ENCODE results near the gene SETDB2.

Gene SETDB2

DNA sequence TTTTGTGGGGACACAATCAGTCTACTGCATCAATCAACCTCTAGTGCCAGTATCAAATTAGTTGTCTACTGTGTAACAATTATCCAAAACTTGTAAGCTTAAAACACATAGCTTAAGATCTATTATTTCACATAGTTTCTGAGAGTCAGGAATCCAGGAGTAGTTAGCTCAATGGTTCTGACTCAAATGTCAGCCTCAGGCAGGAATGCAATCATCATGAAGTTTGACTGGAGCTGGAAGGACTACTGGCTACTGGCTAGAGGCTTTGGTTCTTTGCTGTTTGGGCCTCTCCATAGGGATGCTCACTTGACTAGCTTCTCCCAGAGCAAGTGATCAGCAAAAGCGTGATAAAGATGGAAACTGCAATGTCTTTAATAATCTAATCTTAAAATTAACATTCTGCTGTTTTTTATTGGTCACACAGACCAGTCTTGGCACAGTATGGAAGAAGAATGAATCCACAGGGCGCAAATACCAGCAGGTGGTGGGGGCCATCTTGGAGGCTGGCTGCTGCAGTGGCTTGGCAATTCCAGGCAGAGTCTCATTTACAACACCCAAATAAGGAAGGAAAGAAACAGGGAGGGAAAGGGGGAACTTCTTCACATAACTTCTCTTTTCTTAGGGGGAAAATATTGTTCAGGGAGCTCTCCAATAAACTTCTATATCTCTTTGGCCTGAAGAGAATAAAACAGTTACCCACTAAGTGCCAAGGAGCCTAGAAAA is 15.9 kb upstream of the SETDB2 start:
- intact Hi-C loops (cut with DNase I): no loop called here
- no peak for DNase-seq

DNA sequence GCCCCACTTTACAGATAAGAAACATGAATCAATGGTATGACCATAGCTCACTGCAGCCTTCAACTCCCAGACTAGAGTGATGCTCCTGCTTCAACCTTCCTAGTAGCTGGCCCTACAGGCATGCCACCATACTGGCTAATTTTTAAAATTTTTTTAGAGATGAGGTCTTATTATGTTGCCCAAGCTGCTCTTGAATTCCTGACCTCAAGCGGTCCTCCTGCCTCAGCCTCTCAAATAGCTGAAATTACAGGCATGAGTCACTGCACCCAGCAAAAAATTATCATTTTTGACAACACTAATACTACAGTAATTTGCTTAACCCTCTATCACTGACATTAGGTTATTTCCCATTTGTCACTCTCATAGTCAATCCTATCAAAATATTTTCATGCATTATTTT is 15.0 kb upstream of the SETDB2 start:
- intact Hi-C loops (cut with DNase I): no loop called here
- DNase-seq: no peak

DNA sequence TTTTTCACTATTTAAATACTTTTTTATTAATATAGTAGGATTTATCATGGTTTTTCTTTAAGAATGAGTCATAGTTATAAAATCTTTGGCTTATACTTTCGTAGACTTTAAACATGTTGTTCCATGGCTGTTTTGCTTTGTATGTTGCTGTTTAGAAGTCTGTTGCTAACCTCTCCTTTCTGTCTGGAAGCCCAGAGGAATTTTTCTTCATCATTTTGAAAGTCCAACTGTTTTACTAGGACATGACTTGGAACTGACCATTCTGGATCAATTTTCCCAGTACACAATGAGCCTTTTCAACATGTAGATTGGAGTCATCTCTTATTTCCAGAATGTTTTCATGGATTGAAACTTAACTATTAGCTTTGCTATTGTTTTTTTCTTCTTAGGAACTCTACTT is 8.1 kb upstream of the SETDB2 start:
- DNase-seq: no peak
- intact Hi-C loops (cut with DNase I): loop anchor here (2.0 to 10.0 kb wide), 2 partner anchors 135 to 841 kb away; no protein-coding TSS in a partner anchor

DNA sequence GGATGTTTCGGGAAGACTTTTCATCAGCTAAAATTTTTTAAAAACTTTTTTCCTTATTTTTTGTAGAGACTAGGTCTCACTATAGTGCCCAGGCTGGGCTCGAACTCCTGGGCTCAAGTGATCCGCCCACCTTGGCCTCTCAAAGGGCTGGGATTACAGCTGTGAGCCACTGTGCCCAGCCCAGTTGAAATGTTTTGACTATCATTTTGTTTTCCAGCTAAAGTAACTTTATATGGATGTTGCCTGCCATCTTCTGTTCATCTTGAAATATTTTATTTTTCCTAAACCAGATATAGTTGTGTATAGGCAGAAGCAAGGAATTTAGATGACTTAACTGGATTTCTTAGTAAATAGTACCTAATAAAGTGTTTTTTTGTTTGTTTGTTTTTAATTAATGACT is 7.2 kb upstream of the SETDB2 start:
- DNase-seq: peak in 5 of 10 donors; percentile 7 to 86 (median 26)

DNA sequence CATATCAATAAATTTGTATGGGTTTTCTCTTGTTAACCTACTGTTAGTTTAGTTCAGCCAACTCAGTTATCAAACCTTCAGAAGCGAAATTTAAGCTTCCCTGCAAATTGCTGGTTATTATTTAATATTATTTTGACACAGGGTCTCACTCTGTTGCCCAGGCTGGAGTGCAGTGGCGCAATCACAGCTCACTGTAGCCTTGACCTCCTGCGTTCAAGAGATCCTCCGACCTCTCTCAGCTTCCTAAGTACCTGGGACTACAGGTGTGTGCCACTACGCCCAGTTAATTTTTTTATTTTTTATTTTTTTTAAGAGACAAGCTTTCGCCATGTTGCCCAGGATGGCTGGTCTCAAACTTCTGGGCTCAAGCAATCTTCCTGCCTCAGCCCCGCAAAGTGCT is 6.4 kb upstream of the SETDB2 start:
- intact Hi-C loops (cut with DNase I): loop anchor here (2.0 to 10.0 kb wide), 2 partner anchors 137 to 843 kb away; no protein-coding TSS in a partner anchor

More for the DNA sequence above, 7.2 kb upstream of the SETDB2 start:
- intact Hi-C loops (cut with DNase I): loop anchor here (2.0 to 10.0 kb wide), 2 partner anchors 136 to 842 kb away; no protein-coding TSS in a partner anchor

DNA sequence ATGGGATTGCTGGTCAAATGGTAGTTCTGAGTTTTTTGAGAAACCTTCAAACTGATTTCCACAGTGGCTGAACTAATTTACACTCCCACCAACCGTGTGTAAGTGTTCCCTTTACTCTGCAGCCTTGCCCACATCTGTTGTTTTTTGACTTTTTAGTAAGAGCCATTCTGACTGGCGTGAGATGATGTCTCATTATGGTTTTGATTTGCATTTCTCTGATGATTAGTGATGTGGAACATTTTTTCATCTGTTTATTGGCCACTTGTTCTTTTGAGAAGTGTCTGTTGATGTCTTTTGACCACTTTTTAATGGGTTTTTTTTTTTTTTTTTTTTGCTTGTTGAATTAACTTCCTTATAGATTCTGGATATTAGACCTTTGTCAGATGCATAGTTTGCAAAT is 4.5 kb upstream of the SETDB2 start:
- intact Hi-C loops (cut with DNase I): loop anchor here (5.0 to 10.0 kb wide), 2 partner anchors 168 to 845 kb away; no protein-coding TSS in a partner anchor
- DNase-seq: no peak

More for the DNA sequence above, 6.4 kb upstream of the SETDB2 start:
- DNase-seq: no peak

DNA sequence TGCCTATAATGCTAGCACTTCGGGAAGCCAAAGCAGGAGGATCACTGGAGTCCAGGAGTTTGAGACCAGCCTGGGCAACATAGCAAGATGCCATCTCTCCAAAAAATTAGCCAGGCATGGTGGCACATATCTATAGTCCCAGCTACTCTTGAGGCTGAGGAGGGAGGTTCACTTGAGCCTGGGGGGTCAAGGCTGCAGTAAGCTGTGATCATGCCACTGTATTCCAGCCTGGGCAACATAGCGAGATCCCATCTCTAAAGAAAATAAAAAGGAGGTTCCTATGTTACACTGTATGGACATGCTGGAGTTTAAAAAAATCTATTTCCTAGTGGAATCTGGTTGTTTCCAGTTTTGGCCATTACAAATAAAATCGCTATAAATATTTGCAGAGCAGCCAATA is 2.8 kb upstream of the SETDB2 start:
- DNase-seq: no peak
- intact Hi-C loops (cut with DNase I): loop anchor here (5.0 kb wide), 1 partner anchor 166 kb away; no protein-coding TSS in a partner anchor

DNA sequence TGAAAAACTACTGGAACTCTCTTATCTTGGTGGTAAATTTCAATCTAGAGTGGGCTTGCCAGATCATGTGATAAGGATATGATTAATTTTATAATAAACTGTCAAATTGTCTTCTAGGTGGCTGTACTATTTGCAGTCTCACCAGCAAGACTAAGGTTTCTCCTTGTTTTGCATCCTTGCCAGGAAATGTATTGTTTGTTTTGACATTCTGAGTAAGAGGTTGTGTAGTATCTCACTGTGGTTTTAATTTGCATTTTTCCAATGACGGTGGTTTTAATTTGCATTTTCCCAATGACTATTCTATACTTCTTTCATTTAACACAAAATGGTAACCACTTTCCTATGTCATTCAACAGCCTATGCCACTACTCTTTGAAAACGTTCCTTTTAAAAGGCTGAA is 2.2 kb upstream of the SETDB2 start:
- intact Hi-C loops (cut with DNase I): loop anchor here (5.0 kb wide), 1 partner anchor 165 kb away; no protein-coding TSS in a partner anchor

DNA sequence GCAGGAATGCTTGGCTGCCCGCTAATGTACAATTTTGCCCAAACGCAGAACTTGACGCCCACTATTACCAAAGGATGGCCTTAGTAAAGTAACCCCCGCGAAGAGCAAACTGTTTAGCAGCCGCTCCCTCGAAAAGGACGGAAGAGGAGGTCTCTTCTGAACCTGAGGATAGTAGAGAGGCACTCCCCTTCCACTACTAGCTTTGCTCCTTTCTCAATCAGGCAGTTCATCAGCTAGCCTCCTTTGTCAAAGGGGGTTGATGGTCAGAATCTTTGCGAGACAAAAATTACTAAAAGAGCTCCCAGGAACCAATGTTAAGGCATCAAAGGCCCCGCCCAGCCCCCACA is 744 bp upstream of the SETDB2 start:
- intact Hi-C loops (cut with DNase I): loop anchor here (5.0 kb wide), 1 partner anchor 164 kb away; no protein-coding TSS in a partner anchor
- DNase-seq: peak in 2 of 10 donors; percentile 7 to 8

More for the DNA sequence above, 2.2 kb upstream of the SETDB2 start:
- DNase-seq: no peak

DNA sequence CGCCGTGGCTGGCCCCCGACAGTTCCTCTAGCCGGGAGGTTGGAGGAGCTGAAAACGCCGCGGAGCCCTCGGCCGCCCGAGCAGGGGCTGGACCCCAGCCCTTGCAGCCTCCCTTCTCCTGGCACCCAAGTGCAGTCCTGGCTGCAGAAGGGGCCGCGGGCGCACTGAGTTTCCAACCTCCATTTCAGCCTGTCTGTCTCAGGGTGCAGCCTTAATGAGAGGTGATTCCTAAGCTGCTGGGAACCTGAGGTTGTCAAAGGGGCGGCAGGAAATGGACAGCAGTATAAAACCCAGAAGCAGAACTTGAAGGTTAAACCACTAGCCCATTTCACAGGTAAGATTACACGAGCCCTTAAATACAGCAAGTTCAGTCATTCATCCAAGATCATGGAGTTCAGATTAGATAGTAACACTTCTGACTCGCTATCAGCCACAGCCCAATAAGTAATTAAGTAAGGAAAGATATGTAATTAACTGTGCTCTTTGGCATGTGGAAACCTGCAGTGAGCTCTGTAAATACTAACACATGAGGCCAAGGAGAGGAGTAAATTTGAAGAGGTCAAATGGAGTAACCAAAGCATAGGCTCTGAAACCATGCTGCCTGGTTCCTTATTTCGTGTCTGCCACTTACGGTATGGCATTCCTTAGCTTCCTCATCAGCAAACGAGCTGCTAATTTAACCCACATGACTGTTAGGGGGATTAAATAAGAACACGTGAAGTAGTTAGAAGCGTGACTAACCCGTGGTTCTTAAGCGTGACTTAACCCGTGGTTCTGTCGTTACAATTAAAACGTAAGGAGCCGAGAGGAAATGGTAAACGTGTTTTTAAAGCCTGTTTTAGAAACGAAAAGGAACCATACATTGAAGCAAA is 686 bp downstream of the SETDB2 start:
- intact Hi-C loops (cut with DNase I): loop anchor here (5.0 kb wide), 2 partner anchors 48 to 163 kb away; no protein-coding TSS in a partner anchor
- no peak for DNase-seq

DNA sequence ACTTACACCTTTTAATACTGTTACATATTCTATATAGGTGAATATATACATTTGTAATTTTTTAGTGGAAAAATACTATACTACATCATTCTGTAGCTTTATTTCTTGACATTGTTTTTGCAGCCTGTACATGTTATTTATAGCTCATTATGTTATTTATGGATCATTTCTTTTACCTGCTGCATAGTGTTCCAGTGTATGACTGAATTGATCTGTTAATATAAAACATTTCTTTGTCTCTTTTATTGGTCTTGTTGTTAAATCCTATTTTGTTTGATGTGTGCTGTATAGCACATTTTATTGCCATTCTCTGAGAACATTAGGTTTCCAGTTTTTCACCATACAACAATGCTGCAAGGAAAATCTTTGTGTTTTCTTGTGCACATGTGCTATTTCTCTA is 2.4 kb downstream of the SETDB2 start:
- intact Hi-C loops (cut with DNase I): loop anchor here (5.0 kb wide), 1 partner anchor 46 kb away; no protein-coding TSS in a partner anchor
- DNase-seq: no peak

DNA sequence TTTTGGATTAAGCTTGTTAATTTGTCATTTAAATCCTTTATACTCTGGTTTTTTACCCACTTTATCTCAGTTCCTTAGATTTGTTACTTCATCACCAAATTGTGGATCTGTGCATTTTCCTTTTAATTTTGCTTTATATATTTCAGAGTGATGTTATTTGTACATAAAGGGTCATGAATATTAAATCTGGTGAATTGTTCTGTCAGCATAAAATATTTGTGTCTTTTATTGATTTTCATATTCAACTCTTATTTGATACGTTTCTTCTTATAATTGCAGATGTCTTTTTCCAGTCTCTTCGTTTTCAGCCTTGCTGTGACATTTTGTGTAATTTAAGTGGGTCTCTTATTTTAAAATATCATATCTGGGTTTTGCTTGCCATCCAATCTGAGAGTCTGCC is 4.7 kb downstream of the SETDB2 start:
- intact Hi-C loops (cut with DNase I): loop anchor here (5.0 kb wide), 1 partner anchor 44 kb away; no protein-coding TSS in a partner anchor
- DNase-seq: no peak

DNA sequence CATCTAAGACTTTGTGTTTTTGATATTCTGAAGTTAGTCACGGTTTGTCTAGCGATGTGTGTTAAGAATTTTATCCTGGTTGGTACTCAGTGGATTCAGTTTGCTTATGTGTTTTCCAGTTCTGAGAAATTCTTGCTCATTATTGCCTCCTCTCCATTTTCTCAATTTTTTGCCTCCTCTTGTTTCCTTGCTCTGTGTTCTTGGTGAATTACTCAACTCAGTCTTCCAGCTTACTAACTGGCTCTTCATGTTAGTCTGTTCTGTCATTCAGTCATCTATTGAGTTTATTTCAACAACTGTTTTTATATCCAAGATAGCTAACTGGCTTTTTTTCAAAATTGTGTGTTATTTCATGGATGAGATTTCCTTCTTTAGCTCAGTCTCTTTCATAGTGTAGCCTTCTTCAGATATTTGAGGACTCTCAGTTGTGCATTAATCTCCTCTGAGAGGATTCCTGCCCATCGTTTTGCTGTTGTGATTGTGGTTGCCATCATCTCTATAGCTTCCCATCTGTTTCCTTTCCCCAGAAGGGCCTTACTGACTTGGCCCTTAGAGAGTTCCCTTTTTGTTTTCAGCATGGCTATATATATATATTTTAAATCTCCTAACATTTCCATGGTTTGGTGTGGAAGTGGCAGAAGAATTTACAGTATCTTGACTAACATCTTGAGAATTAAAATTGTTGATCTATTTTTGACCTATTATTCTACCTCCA is 6.2 kb downstream of the SETDB2 start:
- intact Hi-C loops (cut with DNase I): no loop called here

DNA sequence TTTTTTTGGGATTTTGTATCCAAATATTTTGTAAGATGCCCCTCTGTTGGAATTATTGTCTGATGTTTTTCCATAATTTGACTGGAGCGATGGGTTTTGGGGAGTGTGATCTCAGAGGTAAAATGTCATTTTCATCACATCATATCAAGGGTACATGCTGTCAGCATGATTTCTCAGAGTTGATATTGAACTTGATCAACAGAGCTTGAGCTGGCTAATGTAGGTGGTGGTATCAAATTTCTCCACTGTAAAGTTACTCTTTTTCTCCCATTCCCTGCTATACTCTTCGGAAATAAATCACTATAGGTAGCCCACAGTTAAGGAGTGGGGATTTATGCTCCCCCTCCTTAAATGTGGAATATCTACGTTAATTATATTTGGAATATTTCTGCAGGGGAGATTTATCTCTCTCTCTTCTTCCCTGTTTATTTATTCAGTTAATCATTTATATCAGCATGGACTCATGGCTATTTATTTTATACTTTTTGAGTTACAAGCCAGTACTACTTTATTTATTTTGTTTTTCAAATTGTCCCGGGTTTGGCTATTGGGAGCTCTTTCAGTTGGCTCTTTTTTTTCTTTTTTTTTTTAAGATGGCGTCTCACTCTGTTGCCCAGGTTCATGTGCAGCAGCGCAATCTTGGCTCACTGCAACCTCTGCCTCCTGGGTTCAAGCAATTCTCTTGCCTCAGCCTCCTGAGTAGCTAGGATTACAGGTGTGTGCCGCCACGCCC is 8.8 kb downstream of the SETDB2 start:
- intact Hi-C loops (cut with DNase I): no loop called here
- no peak for DNase-seq

More for the DNA sequence above, 6.2 kb downstream of the SETDB2 start:
- DNase-seq: no peak

DNA sequence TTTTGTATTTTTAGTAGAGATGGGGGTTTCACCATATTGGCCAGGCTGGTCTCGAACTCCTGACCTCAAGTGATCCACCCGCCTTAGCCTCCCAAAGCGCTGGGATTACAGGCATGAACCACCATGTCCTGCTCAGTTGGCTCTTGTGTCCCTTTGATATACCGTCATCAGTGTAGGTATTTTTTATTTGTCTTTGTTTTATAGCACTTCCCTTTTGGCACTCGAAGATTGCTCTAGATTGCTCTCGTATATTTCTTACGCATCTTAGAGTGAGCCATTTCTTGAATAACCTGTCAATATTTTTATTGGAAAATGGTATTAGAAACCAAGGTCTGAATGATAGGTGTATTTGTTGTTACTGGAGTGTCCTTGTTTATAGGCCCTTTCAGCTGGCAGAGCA is 9.4 kb downstream of the SETDB2 start:
- DNase-seq: no peak
- intact Hi-C loops (cut with DNase I): no loop called here

DNA sequence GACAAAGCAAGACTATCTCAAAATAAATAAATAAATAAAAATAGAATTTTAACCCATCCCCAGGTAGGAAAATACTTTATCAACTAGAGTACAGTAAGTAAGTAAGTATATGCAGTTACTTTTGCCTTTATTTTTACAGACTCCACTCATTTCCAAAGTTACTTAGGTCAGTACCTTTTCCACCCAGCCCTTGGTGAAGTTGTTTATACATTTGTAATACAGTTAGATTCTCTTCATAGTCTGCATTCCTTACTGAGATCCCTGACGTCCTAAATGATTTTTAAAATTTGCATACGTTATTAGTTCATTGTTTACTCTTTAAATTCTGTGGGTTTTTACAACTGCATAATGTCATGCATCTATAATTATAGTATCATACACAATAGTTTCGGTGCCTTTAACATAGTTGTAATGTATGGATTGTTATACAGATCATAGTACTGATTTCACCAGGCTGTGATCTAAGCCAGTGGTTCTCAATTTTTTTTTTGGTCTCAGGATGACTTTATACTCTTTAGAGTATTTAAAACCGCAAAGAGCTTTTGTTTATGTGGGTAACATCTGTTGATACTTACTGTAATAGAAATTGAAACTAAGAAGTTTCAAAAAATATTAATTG is 10.4 kb downstream of the SETDB2 start:
- intact Hi-C loops (cut with DNase I): no loop called here
- no peak for DNase-seq

DNA sequence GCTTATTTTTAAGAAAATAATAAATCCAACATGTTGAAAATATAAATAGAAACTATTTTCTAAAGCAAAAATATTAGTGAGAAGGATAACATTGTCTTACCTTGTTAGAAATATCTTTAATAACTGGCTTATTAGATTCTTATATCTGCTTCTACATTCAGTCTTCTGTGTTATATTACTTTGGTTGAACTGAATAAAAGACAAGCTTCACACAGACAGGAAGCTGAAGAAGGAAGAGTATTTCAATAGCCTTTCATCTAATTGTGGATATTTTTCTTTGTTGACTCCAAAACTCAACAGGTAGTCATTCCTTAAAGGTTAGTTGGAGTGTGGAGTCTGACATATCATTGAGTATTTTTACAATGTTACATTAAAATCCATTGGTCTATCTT is 10.9 kb downstream of the SETDB2 start:
- no peak for DNase-seq
- intact Hi-C loops (cut with DNase I): no loop called here

DNA sequence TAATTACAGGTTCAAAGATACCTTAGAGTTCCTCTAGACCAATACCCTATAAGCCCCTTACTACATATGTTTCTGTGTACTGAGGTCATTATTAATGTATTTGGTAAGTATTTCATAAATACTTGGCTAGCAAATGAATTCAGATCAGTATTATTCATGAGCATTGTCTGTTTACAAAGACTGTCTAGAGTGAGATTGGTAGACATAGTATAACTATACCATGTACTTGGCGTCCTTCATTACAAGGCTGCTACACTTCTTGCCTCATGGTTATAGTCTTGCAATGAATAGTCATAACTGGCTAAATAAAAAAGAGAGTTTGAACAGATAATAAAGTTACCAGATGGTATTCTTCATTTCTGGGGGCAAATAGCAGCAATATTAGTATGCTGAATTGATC is 12.1 kb downstream of the SETDB2 start:
- intact Hi-C loops (cut with DNase I): no loop called here

DNA sequence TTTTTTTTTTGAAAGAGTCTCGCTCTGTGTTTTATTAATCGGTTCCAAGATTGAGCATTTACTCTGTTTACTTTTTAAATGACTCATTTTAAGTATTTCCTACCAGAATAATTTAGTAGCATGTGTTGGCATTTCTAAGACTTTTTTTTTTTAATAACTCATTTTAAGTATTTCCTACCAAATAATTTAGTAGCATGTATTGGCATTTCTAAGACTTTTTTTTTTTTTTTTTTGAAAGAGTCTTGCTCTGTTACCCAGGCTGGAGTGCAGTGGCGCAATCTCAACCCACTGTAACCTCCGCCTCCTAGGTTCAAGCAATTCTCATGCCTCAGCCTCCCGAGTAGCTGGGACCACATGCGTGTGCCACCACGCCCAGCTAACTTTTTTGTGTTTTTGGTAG is 13.1 kb downstream of the SETDB2 start:
- intact Hi-C loops (cut with DNase I): no loop called here
- DNase-seq: no peak

More for the DNA sequence above, 12.1 kb downstream of the SETDB2 start:
- no peak for DNase-seq
